NCI-H748 (cell line): ENCODE results near the gene COL4A5.
A peak's percentile ranks its signal among the peaks of the same experiment; 100 is the strongest.

Source experiments
- DNase-seq: peaks from one replicate; lab custom pipeline; 2025; ENCODE audit not compliant: unreplicated experiment; lab: John Stamatoyannopoulos, UW

Gene COL4A5

GRCh38 chrX:108640817-108641216 lies 201.2 kb downstream of the COL4A5 start:
- no peak for DNase-seq

GRCh38 chrX:108641589-108642272 lies 202.1 kb downstream of the COL4A5 start:
- DNase-seq: no peak

- DNase-seq: no peak
These were observed 202.6 kb downstream of the COL4A5 start for GRCh38 chrX:108642273-108642628.

- DNase-seq: no peak
These were observed 225.1 kb downstream of the COL4A5 start for GRCh38 chrX:108664701-108665100.

- no peak for DNase-seq
These were observed 226.5 kb downstream of the COL4A5 start for GRCh38 chrX:108666101-108666500.

GRCh38 chrX:108671526-108671925 lies 231.9 kb downstream of the COL4A5 start:
- no peak for DNase-seq

GRCh38 chrX:108696690-108697089 lies 257.1 kb downstream of the COL4A5 start:
- DNase-seq: no peak

- peak; percentile 33 for DNase-seq
These were observed 259.7 kb downstream of the COL4A5 start for GRCh38 chrX:108699368-108699767.

- DNase-seq: no peak
These were observed 262.0 kb downstream of the COL4A5 start for GRCh38 chrX:108701633-108702032.

GRCh38 chrX:108702530-108702929 lies 262.9 kb downstream of the COL4A5 start:
- DNase-seq: no peak

GRCh38 chrX:108704839-108705238 lies 265.2 kb downstream of the COL4A5 start:
- no peak for DNase-seq

GRCh38 chrX:108712886-108713285 lies 273.2 kb downstream of the COL4A5 start:
- DNase-seq: no peak

GRCh38 chrX:108722561-108722960 lies 282.9 kb downstream of the COL4A5 start:
- no peak for DNase-seq

- no peak for DNase-seq
These were observed 287.1 kb downstream of the COL4A5 start for GRCh38 chrX:108726748-108727147.

- no peak for DNase-seq
These were observed 291.5 kb downstream of the COL4A5 start for GRCh38 chrX:108731153-108731552.

GRCh38 chrX:108732630-108733321 lies 293.1 kb downstream of the COL4A5 start:
- DNase-seq: peak; percentile 45

GRCh38 chrX:108734426-108734825 lies 294.8 kb downstream of the COL4A5 start:
- no peak for DNase-seq

- DNase-seq: peak; percentile 61
These were observed 295.5 kb downstream of the COL4A5 start for GRCh38 chrX:108735091-108735678.

GRCh38 chrX:108735679-108736508 lies 296.3 kb downstream of the COL4A5 start:
- DNase-seq: peak; percentile 73

- peak; percentile 77 for DNase-seq
These were observed 297.2 kb downstream of the COL4A5 start, which contains the start of gene IRS4 for GRCh38 chrX:108736509-108737479. Gene IRS4, minus strand, starts transcription at chrX:108736563.
